OCI-M2 (cell line): Measurements from ENCODE around the gene PTPN9.
A peak's percentile ranks its signal among the peaks of the same experiment; 100 is the strongest.
"Not testable (repeated sequence)": the region's sequence is repeated elsewhere in the genome, so short reads cannot be mapped to it uniquely, and the experiment has no call there.

Source experiments
- DNase-seq: peaks from one replicate; lab custom pipeline; 2025; ENCODE audit not compliant: unreplicated experiment; lab: John Stamatoyannopoulos, UW

The PTPN9 gene

DNA sequence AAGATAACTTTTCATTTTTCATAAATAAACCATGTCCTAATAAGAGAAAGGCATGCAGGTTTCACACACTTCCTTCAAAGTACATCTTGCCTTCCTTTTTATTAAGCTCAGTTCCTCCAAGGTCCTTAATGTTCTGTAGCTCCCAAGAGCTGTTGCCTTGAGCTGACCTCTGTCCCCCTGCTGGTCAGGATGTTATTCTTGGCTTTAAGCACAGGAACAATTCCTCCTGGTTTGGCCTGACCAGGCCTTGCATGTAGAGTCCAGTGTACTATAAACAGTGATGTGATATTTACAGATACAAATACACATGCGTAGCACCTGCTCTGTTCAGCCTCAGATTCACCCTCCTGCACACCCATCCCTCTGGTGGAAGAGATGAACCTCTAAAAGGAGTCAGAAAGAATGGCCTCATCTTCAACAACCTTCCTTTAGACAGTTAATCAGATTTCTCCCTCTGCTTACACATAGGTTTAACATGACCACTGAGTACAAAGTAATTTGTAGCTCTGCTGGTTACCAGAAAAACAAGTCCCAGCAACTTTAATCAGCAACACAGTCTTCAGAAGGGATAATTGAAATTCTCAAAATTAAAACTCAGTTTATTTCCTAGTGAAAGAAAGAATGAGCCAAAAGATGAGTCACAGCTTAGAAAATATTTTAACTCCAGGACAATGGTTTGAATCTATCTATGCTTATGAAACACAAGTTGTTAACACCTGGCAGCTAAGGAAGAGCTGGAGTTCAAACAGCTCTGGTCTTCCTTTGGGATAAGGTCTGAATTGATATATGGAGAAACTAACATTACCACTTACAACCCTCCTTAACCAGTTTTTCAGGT is 46.5 kb downstream of the PTPN9 start:
- no peak for DNase-seq

DNA sequence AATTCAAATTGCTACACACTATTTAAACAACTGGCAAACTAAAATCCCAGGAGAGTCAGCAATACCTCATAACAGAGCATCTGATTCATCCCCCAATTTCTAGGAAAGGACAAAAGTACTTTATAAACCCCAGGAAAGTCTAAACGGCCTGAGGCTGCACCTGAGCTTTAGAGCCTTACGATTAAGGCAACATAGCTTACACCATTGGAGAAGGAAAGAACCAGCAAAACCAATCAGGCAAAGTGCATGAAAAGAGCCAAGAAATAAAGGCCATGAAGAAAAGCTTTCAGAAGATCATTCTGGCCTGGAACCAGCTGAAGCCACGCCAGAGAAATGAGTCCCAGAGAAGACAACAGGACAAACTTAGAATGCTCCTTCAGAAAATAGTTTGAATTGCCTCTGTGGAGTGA is 48.1 kb downstream of the PTPN9 start:
- no peak for DNase-seq

DNA sequence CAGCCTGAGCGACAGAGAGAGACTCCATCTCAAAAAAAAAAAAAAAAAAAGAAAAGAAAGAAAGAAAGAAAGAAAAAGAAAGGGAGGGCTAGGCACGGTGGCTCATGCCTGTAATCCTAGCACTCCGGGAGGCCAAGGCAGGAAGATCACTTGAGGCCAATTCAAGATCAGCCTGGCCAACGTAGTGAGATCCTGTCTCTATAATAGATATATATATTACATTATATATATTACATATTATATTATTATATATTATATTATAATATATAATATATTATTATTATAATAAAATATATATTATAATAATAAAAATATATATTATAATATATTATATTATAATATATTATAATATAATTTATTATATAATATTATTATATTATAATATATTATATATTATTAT is 48.9 kb downstream of the PTPN9 start:
- no peak for DNase-seq

DNA sequence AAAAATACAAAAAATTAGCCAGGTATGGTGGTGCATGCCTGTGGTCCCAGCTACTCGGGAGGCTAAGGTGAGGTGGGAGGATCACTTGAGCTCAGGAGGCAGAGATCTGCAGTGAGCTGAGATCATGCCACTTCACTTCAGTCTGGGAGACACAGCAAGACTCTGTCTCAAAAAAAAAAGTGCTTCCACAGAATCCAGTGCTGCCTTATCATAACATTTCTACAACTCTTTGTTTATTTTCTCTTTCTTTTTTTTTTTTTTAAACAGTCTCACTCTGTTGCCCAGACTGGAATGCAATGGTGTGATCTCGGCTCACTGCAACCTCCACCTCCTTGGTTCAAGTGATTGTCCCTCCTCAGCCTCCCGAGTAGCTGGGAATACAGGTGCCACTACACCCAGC is 53.4 kb downstream of the PTPN9 start:
- DNase-seq: not testable (repeated sequence)

DNA sequence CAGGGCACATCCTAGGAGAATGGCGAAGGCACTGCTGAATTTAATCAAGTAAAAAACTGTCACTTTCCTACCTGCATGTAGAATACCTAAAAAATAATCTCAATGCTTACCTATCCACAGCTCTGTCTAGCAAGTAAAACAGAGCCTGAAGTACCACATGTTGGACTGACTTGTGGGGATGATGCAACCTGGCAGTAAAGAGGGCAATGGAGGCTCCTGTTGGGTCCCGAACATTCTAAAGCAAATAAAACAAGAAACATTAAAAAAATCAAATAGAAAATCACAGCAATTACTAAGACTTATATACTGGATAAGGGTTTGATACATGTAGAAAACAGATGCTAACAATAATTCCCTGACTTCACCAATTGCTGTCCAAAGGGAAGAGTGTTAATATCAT is 56.1 kb downstream of the PTPN9 start:
- DNase-seq: no peak

DNA sequence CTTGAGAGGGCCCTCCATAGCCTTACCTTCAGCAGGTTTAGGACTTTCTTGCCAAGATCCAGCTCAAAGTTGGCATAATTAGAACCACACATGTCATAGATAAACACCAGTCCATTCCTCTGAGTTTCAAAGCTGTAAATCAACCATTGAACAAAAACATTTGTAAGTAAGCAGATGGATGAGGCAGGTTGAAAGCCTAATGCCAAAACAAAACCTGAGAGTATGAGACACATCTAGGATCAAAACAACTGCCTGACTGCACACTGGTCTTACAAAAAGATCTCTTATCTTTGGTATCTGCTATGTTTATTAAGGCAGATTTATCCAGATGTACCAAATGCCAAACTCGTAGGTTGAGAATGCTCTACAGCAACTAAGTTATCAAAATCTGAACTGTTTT is 61.9 kb downstream of the PTPN9 start:
- no peak for DNase-seq

DNA sequence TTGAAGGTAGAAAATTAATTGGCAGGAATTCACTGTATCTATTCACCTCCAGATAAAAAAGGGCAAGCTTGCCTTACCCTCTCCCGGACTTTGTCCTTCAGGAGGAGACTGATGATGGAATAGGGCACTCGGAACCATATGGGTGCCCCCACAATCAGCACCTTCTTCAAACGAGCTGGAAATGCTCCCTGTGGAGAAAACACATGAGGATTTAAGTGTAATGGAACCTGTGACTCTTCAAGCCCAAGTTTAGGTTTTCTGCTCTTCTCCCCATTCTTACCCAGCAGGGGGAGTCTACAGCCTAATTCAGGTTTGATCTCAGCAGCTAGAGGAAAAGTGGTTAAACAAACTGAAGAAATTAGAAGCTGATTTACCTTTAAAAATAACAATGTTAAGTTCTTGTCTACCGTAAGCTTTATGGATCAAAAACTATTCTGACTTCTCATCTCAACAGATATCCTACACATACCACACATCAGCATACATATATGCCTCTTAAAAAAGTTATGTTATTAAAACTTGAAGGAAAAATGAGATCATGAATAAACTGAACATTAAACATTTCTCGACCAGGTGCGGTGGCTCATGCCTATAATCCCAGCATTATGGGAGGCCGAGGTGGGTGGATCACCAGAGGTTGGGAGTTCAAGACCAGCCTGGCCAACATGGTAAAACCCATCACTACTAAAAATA is 70.1 kb downstream of the PTPN9 start:
- peak; percentile 7 for DNase-seq

DNA sequence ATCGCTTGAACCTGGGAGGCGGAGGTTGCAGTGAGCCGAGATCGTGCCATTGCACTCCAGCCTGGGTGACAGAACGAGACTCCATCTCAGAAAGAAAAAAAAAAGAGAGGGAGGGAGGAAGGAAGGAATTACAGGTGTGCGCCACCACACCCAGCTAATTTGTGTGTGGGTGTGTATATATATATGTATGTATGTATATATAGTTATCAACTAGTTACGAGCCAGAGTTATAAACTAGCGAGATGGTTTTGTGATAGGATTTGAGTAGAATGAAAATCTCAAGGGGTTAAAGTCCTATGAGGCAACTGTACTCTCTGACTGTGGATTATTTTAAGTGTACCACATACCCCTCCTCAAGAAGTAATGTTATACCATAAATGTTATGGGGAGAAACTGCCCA is 76.8 kb downstream of the PTPN9 start:
- no peak for DNase-seq

DNA sequence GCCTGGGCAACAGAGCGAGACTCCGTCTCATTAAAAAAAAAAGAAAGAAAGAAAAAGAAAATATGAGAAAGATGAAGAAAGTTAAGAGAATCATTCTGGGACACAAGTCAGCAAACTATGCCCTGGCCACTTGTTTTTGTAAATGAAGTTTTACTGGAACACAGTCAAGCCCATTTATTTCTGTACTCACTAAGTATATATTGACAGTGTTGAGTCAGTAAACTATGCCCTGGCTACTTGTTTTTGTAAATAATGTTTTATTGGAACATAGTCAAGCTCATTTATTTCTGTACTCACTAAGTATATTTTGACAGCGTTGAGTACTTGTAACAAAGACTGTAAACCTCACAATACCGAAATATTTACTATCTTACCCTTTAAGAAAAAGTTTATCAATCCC is 85.4 kb downstream of the PTPN9 start:
- no peak for DNase-seq

DNA sequence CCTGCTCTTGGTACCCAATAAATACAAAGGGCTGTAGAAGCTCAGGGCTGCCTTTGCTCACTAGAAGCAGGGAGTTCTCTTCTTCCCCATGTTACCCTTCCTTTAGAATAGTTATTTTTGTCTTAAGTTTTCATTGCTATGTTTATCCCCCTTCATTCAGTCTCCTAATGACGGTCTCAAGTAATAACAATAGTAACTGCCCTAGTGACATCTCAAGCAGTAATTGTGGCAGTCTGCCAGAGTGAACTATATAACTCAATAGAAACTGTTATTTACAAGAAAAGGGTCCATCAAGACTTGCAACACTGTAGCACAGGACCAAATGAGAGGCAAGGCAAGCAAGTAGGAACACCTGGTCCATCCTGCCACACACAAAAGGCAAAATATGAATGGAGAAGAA is 95.2 kb downstream of the PTPN9 start:
- DNase-seq: no peak

DNA sequence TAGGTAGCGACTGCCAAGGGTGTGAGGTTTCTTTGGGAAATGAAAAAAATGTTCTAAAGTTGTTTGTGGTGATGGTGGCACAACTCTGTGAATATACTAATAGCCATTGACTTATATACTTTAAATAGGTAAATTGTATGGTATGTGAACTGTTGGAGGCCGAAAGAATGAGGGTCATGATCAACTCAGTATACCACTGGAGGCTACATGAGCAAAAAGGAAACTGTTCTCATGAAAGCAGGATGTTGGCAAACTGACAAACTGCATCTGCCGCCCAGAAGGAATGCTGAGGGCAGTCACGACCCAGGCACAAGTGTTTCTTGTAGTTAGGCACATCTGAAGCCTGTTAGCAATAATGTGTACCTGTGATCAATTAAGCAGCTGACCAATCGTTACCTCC is 95.6 kb downstream of the PTPN9 start:
- DNase-seq: not testable (repeated sequence)

DNA sequence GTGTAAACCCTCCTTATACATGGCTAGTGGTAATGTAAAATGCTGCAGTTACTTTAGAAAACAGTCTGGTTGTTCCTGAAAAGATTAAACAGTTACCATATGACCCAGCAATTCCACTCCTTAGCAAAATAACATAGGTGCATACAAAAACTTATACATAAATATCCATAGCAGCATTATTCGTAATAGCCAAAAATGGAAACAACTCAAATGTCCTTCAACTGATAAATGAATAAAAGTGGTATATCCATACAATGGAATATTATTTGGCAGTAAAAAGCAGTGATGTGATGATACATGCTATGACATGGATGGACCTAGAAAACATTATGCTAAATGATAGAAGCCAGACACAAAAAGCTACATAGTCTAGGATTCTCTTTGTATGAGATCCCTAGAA is 96.0 kb downstream of the PTPN9 start:
- no peak for DNase-seq

DNA sequence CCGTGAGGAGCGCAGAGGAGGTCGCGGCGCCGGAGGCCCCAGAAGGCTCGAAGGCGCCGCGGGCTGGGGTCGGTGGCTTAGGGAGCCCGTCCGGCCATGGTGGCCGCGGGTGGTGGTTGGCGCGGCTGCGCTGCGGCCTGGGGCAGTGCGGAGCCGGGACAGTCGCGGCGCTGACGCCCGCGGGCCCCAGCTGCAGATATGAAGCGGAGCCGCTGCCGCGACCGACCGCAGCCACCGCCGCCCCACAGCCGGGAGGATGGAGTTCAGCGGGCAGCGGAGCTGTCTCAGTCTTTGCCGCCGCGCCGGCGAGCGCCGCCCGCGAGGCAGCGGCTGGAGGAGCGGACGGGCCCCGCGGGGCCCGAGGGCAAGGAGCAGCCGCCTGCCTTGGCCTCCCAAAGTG is 98.7 kb downstream of the PTPN9 start:
- DNase-seq: not testable (repeated sequence)

DNA sequence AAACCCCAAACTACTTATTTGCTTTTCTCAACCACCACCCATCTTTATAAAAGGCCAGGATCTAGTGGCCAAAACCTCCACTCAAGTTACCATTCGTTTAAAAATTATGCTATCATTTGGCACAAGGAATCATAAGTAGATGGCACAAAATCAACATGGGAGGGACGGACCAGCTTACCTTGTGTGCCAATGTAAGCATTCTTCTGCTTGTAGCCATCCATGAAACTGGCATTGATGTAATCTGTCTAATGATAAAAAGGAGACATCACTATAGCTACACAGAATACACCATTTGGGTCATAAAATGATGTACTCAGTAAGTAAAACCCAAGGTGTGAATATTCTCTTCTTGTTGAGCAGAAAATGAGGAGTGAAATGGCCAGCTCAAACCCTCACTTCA is 99.4 kb downstream of the PTPN9 start:
- DNase-seq: no peak

DNA sequence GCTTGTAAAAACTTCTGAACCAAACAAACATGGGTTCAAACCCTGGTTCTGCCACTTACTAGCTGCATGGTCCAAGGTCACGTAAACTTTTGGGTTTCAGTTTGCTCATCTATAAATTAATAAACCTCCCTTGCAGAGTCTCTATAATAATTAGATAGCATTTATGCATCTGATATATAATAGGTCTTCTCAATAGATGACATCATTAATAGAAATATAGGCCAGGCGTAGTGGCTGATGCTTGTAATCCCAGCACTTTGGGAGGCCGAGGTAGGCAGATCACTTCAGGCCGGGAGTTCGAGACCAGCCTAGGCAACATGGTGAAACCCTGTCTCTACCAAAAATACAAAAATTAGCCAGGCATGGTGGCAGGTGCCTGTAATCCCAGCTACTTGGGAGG is 102.0 kb downstream of the PTPN9 start:
- DNase-seq: not testable (repeated sequence)

DNA sequence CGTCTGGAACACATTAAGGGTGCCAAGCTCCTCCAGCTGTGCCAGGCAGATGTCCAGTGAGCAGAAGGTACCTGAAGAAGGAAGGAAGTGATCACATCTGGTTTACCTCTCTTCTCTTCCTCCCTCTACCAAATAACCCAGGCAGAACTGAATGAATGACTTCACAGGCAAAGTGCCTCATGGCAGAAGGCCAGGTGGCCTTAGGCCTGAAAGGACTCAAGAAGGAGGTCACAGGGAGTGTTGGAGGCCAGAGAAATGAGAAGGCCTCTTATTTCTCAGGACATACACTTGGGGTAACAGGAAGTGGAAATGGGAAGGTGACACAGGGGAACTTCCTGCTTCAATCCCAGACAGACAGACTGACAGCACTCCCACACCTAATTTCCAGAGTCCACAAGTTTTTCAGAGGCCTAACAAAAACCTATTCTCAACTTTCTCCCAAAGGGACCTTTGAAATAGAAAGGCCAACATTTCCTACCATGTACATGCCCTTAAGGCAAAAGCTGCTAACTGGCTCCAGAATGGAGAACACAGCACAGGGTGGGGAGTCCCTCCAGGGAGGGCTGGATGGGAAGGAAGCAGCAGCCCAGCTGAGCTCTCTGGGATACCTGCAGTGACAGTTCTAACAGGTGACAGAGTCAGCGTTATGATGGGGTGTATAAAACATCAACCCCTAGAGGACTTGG is 110.1 kb downstream of the PTPN9 start:
- DNase-seq: no peak

DNA sequence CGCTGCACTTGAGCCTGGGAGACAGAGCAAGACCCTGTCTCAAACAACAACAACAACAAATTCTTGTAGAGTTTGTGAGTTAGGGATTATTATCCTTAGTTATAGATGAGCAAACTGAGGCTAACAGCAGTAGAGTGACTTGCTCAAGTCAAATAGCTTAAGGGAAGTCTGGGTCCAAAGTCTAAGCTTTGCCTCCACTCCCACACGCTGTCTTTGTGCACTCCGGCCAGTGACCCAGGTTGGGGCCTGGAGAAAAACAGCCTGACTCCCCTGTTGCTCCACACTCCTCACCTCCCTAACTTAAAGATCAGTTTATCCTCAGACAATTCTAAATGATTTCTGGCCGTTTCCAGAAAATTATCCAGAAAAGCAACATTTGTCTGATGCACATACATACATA is 118.5 kb downstream of the PTPN9 start:
- DNase-seq: no peak

DNA sequence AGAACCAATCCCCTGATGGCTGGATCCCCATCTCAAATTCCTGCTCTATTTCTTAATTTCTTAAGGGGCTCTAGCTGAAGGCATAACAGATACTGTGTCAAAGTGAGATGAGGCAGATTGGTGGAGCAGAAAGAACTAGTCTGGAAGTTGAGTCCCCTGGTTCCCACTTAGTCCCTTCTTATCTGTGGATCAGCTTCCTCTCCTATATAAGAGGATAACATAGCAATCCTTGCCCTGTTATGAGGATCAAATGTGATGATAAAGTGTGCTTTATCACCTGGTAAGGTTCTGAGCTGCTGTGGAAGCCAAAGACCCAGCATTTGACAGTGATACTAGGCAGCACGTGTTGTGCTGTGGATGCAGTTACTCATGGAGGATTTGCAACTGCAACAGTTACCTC is 119.5 kb downstream of the PTPN9 start:
- DNase-seq: no peak

DNA sequence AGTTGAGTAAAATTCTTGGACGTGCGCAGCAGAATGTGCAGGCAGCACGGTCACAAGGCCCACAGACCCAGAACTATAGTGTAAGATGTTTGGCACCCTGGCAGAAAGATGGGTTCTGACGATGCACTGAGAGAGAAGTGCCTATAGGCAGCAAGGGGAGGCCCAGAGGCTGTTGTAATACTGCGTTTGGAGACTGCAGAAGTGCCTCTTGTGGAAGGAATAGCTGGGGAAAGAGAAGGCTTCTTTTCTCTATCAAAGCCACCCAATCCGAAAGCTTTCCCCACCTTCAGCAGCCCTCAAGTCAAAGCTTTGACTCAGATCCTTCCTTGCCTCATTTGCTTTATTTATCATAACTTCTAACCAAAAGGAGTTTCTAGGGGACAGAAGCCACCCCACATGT is 122.4 kb downstream of the PTPN9 start:
- DNase-seq: no peak

DNA sequence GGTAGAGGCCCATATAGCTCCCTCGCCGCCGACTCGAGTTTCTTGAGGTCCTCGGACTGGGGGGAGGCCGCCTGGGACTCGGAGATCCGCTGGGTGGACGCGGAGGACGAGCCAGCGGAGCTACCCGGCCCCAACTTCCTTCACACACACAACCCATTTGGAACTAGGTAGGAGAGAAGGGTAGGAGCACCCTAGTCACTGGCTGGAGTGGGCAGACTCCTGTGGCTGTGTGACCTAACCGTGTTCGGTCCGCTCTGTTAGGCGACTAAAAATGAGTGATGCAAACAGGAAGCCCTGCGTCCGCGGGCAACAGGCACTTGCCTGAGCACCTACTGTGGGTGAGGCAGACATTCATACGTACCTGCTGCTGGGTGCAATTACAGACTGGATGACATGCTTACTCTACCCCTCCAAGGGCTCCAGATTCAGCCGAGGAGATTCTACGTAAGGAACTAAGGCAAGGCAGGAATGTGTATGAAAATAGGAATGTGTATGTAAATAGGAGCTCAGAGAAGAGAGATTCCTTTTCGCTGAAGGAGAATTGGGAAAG is 123.1 kb downstream of the PTPN9 start:
- DNase-seq: no peak

DNA sequence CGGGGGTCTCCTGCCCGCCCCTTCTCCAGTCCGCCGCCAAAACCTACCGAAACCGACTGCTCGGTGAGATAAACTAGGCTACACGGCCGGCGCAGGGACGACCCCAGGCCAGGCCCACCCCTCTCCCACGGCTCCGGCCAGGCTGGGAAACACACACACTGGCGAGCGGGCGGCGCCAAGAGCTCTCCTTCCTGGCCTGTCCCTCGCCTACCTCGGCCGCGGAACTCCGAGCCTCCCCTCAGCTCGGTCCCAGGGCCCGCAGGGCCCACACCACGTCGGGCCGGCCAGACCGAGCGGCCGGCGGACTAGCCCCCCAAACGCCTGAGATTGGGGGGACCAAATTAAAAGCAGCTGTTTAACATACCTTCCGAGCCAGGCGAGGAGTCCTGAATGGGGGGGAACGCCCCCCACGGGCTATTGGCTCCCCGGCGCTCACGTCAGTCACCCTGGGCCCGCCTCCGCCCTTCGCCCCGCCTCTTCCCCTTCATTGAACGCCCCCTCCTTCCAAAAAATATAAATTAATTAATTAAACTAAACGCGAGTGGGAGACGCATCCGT is 123.6 kb downstream of the PTPN9 start:
- peak; percentile 43 for DNase-seq
